Iris pigment epithelial cell (primary cell): ENCODE measurements around the gene EPHA7.
A peak's percentile ranks its signal among the peaks of the same experiment; 100 is the strongest.

ENCODE experiments used
- DNase-seq: peaks from one replicate; pipeline ENCODE4 v3.0.0-alpha.2; 2011; ENCODE audit warnings: low read depth

The EPHA7 gene

DNA sequence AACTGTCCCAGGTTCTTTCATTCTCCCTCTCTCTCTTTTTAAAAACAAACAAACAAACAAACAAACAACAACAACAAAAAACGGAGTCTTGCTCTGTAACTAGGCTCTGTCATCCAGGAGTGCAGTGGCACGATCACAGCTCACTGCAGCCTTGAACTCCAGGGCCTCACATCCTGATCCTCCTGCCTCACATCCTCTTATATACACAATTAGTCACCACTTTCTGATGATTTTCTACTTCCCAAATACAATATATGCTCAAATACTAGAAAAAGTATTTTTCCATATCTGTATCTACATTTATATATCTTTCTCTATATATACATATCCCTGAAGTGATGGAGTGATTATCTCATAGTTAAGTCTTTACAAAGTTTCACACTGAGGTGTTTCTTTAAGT, 170.7 kb downstream of the EPHA7 start:
- DNase-seq: peak; percentile 1

DNA sequence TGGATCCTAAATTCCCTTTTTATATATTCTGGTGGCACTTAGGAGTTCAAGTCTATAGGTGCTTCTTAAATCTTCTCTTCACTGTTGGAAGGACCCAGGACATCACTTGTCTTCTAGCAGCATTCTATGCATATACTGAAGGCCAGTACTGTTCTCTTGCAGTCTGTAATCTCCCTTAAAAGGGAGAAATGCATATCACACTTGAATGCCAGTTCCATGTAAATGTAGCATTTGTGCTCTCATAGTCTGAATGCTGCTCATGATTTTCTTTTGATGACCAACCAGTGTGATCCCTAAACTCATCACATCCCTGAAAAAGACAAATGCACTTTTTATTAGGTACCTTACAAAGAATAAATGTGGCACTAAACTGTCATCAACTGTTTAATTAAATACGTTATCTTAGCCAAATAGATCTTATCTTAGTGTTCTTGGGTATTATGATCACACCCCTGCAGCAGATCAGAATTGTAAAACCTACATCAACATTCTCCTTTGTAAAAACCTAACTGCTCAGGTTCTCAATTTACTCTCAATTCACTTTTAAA, 176.1 kb downstream of the EPHA7 start:
- no peak for DNase-seq

DNA sequence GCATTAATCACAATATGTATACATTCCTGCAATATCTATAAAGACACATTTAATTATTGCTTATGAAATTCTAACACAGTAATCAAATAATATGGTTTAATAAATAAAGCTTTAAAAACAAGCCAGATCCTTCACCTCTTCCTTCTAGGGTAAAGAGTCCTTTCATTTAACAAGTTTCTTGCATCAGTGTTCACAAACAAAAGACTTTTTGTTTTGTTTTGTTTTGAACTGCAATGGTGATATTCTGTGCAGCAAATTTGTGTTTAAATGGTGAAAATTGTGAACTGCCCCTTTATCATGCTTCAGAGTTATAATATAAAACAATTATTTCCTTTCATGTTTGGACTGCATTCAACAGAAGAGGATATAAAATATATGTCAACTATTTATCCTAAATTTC, 177.3 kb downstream of the EPHA7 start:
- DNase-seq: no peak

DNA sequence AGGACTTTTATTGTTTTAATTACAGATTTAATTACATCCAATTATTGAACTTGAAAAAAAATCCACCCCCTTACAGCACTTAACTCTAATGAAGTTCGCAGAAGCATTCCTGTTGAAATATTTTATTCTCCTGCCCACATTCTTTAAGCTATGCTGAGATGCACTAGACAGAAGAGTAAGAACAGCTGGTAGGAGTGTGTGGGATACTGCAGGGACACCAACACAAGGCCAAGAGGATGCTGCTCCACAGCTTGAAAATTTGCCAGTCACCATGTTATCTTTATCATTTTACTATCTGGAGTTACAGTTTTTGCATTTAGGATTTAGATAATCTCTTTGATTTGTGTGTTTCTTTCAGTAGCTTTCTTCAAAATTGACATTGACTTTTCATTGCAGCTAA, 180.7 kb downstream of the EPHA7 start:
- no peak for DNase-seq

- no peak for DNase-seq
These were observed 183.6 kb downstream of the EPHA7 start for GRCh38 chr6:93235775-93236174.

DNA sequence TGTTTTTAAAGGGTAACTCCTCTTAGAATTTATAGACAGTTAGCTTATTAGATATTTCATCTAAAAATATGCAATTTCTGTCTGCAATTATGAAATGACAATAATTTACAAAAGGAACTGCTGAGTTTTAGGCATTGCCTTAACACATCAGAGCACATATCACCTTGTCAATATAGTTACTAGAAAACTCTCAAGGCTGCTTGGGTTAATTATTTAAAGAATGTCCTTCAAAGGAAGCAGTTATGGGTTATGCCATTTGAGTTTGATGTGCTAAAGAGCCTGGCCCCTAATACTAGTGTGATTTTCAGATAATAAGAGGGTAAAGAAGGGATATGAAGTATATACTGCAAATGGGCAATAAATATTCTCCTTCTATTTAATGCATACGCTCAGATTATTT, 192.5 kb downstream of the EPHA7 start:
- no peak for DNase-seq

DNA sequence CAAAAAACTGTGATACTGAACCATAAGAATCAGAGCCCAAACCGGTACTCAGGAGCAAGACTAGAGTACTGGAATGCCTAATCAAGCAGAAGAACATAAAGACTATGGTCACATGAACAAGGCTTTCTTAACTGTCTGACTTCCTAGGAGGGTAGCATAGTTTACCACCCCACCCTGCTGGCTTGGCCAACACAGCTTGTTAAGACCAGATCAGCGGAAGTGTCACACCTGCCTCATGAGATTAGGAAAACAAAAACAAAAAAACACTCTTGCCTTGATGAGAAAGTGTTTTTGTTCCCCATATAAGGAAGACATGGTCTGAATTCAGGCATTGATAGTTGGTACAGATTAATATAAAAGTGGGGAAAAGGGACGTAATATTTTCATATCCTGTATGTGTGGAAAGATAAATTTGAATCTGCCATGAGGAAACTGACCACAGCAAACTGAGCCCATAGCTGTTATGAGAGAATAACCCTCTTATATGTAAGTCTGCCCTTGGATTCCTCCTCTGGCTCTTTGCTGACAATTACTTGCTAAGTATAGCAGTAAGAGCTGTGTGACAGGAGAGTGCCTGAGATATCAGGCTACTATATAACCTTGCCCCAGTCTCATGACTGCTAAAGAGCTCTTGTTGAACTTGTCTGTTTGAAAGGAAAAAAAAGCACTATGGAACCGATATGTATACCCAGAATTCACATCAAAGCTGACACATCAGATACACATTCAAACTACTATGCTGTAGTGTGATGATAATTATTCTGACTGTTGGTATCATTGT, 197.1 kb downstream of the EPHA7 start:
- DNase-seq: no peak

GRCh38 chr6:93219447-93219846, 199.9 kb downstream of the EPHA7 start:
- DNase-seq: no peak

GRCh38 chr6:93218096-93218495, 201.3 kb downstream of the EPHA7 start:
- no peak for DNase-seq

- DNase-seq: no peak
These were observed 206.3 kb downstream of the EPHA7 start for GRCh38 chr6:93213028-93213427.

GRCh38 chr6:93210908-93211307, 208.5 kb downstream of the EPHA7 start:
- no peak for DNase-seq

DNA sequence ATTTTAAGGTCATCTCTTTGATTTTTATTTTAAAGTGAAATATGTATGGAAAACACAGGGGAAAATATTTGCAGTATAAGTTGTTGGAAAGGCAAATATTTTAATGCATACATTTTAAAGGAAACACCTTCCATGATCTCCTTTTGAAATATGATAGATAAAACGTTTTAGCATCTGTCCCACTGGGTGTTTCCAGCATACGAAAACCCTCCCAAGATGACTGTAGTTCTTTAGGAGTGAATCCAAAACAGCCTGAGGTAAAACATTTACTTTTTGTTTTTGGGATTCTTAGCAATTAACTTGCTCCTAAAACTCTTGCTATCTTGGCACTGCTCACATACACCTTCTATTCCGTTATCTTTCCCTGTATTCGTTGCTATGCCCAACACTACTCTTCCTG, 210.0 kb downstream of the EPHA7 start:
- no peak for DNase-seq

DNA sequence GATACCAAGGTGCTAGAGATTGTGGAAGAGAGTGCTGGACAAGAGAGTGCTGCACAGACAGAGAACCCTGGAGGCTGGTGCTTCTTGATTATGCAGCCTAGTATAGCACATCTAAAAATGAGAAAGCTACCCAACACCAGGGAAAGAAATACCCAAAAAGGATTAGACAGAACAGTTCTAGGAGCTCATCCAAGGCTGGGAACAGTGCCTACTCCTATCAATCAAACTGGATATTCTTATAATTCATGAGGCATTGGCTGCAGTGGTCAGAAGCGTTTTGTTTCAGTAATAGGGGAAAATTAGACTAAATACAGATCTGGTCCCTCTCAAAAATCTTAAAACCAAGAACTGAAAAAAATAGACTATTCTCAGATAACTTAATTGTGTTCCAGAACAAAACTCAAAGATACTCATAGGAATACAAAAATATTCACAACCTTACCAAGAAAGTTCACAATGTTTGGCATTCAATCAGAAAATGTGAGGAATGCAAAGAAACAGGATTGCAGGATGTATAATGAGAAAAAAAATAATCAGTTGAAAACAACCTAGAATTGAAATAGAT, 222.9 kb downstream of the EPHA7 start:
- DNase-seq: peak; percentile 2

DNA sequence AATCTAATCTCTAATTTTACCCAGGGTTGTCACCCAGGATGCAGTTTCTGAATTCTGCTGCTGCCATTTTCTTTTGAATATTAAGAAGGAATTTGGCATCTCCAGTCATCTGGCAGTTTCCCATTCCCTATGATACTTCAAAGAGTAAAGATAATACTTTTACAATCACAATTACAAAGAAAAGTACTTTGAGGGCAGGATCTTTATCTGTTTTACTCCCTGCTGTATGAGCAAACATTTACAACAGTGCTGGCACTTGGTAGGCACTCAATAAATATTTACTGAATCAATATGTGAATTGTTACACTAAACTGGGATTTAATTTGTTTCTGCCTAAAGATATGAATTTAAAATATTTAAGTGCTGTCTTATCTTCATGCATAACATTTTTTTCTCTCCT, 224.9 kb downstream of the EPHA7 start:
- no peak for DNase-seq

DNA sequence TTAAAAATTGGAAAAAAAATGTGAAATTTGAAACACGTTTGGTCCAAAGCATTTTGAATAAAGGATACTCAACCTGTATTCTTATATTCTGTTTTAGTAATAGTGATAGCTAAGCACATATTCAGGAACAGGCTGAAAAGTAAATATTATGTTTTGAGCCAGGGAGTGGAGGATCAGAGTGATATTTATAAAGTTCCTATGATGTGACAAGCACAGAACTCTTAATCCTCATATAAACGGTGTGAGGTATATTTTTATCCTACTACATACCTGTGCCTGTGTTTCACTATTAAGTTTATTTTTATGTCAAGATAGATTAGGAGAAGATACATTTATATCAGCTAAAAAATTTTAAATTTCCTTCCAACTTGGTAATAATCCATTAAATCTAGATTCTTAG, 225.5 kb downstream of the EPHA7 start:
- no peak for DNase-seq
